Ovary (tissue), 9 donors: ENCODE results near the gene ANO1. TPM values are rescaled to one million over a fixed set of nuclear protein-coding genes. Genes with fewer than 3 reads are reported as not detected.
A peak's percentile ranks its signal among the peaks of the same experiment; 100 is the strongest.

ENCODE experiments used
- DNase-seq, 5 donors: peaks; one replicate each; pipeline ENCODE4 v3.0.0-alpha.2; 2019 to 2020
- H3K27ac ChIP-seq, 2 donors: fragments of 200-600 bp; one replicate each; pipeline versions ENCODE4 v1.5.1 to v1.8.0; 2019 to 2022
- H3K27me3 ChIP-seq: fragments of 200-600 bp; one replicate; pipeline ENCODE4 v1.8.0; 2022
- H3K36me3 ChIP-seq: fragments of 200-600 bp; sonication (generic); one replicate; pipeline ENCODE4 v1.5.1; 2019
- H3K4me1 ChIP-seq: one replicate; pipeline ENCODE4 v1.8.1; 2013; ENCODE audit warnings: mild to moderate bottlenecking, moderate library complexity; ENCODE audit not compliant: insufficient read depth
- H3K4me3 ChIP-seq: fragments of 200-600 bp; sonication (generic); one replicate; pipeline ENCODE4 v1.5.1; 2017
- H3K9me3 ChIP-seq, 2 donors: fragments of 200-600 bp in 1 of 2; sonication (generic) in 1 of 2; one replicate each; pipeline versions ENCODE4 v1.5.1 to v1.8.1; 2013 to 2019; ENCODE audit warnings: mild to moderate bottlenecking in 1 of 2, moderate library complexity in 1 of 2
- CTCF ChIP-seq, 3 donors: fragments of 450-650 bp in 2 of 3; fragments of 200-600 bp in 1 of 3; IDR thresholded peaks; one replicate each; pipeline versions ENCODE4 v1.5.1 to v1.8.0; 2016 to 2022; ENCODE audit warnings: antibody characterized with exemption in 3 of 3, mild to moderate bottlenecking in 1 of 3
- EP300 ChIP-seq: sonication (generic); formaldehyde crosslinking; IDR thresholded peaks from one replicate; pipeline ENCODE4 v1.6.1; 2017; ENCODE audit warnings: antibody characterized with exemption
- POLR2A ChIP-seq: fragments of 450-650 bp; IDR thresholded peaks from one replicate; pipeline ENCODE4 v1.6.1; 2017; ENCODE audit warnings: antibody characterized with exemption, mild to moderate bottlenecking, moderate library complexity
- WGBS, 3 donors: extraction: QIAGEN DNeasy Blood & Tissue Kit in 1 of 3; methylation state at CpG; one replicate each; pipeline versions ENCODE4 v1.1.5 to v1.1.7; 2013 to 2017; 5-methylcytosine and 5-hydroxymethylcytosine counted together
- intact Hi-C, 4 donors: fragments of 100-400 bp; cut with DNase I; formaldehyde crosslinking; loops; one replicate each; pipeline versions ENCODE4 v1.11.0 to v1.15.1; 2022 to 2023
- polyA plus RNA-seq, 2 donors: library from polyadenylated mRNA; stranded (reverse); fragments of 200-250 nt in 1 of 2; fragments of 350-450 nt in 1 of 2; fragmentation: Illumina TruSeq in 1 of 2; extraction: RNeasy Lipid Tissue Mini Kit (QIAGEN cat#74804) in 1 of 2; gene quantifications; one replicate each; pipeline ENCODE4 v1.2.3, GENCODE V29; 2013 to 2014
- total RNA-seq, 7 donors: library from RNA; depleted of rRNA in 2 of 7; stranded (reverse); fragments of >200 nt in 2 of 7; fragmentation: NEBNext Ultra II Directional in 3 of 7; extraction: Animal tissue kit (Norgen Biotek cat#: 25700) in 3 of 7; gene quantifications; one replicate each; pipeline versions ENCODE4 v1.1.0 to v1.2.4, GENCODE V29; 2016 to 2023
- donor health status: DM: no; HTN: no; CAD: no; lungs with moderate emphysema.
- donor health status: DM: no; HTN: no; CAD: no.
- donor health status: Bipolar disorder and iron deficiency.
- donor health status: DM: yes; HTN: yes; CAD: no.
- donor health status: DM: no; HTN: no; CAD: no.
- donor health status: DM: yes; HTN: yes; CAD: no.

ANO1 gene
- total and polyA plus RNA-seq, 9 donors: 1.7 to 59.1 (median 8.6) TPM

- Histone ChIP-seq H3K9me3 (no peaks in the 10 kb centered on the region), H3K36me3 (no peaks in the 10 kb centered on the region), H3K4me1 (no peaks in the 10 kb centered on the region), H3K27me3 (no peaks in the 10 kb centered on the region), H3K27ac (no peak overlapping the region), H3K4me3 (no peak overlapping the region)
- intact Hi-C loops: no loop called here
- no peak for TF ChIP-seq CTCF (IDR thresholded peaks at IDR 0.05)
- no peak for TF ChIP-seq POLR2A
- TF ChIP-seq EP300: no peak
- no peak for DNase-seq
- 81% methylated on average over 17 of the region's 17 CpGs for WGBS, 3 donors
Measured at GRCh38 chr11:70110538-70111055, 32.5 kb downstream of the ANO1 start.

GRCh38 chr11:70111269-70112016 is 33.3 kb downstream of the ANO1 start:
- no peaks in the 10 kb centered on the region for H3K9me3 ChIP-seq
- H3K27me3 ChIP-seq: no peaks in the 10 kb centered on the region
- no peak for TF ChIP-seq CTCF (IDR thresholded peaks at IDR 0.05)
- TF ChIP-seq POLR2A: no peak
- TF ChIP-seq EP300: no peak
- peak in 2 of 5 donors; percentile 34 to 45 for DNase-seq
- no peaks in the 10 kb centered on the region for H3K36me3 ChIP-seq
- no peak overlapping the region for H3K4me3 ChIP-seq
- no peaks in the 10 kb centered on the region for H3K4me1 ChIP-seq
- intact Hi-C loops: no loop called here
- 40 to 53% (median 43%) methylated on average over 29 of the region's 29 CpGs for WGBS, 3 donors
- H3K27ac ChIP-seq: no peak overlapping the region

- intact Hi-C loops: no loop called here
- 41 to 52% (median 45%) methylated on average over 5 of the region's 5 CpGs for WGBS, 3 donors
- Histone ChIP-seq H3K27ac (no peak overlapping the region), H3K36me3 (no peaks in the 10 kb centered on the region), H3K4me3 (no peak overlapping the region), H3K4me1 (no peaks in the 10 kb centered on the region), H3K9me3 (no peaks in the 10 kb centered on the region), H3K27me3 (no peaks in the 10 kb centered on the region)
- DNase-seq: no peak
- TF ChIP-seq EP300 (no peak), CTCF (IDR thresholded peaks at IDR 0.05) (no peak), POLR2A (no peak)
Measured at GRCh38 chr11:70112017-70112434, 33.9 kb downstream of the ANO1 start.

GRCh38 chr11:70113801-70114200 is 35.7 kb downstream of the ANO1 start:
- Histone ChIP-seq H3K36me3 (no peaks in the 10 kb centered on the region), H3K9me3 (no peaks in the 10 kb centered on the region), H3K27ac (no peak overlapping the region), H3K27me3 (no peaks in the 10 kb centered on the region), H3K4me1 (no peaks in the 10 kb centered on the region), H3K4me3 (no peak overlapping the region)
- WGBS, 3 donors: 80 to 90% (median 89%) methylated on average over 5 of the region's 5 CpGs
- intact Hi-C loops: no loop called here
- DNase-seq: no peak
- no peak for TF ChIP-seq POLR2A
- TF ChIP-seq CTCF (IDR thresholded peaks at IDR 0.05): no peak
- no peak for TF ChIP-seq EP300
